Measurements from ENCODE around the gene C4BPB. TPM values are rescaled to one million over a fixed set of nuclear protein-coding genes. Genes with fewer than 3 reads are reported as not detected.

C4BPB gene
- total RNA-seq, 4 donors from 2014 or later = 5.3 to 18.1 (median 8.6) TPM; not detected in 1

GRCh38 chr1:207050480-207051190 is 38.0 kb upstream of the C4BPB start:
- DNase-seq = peak; percentile 87 to 96 (median 96)
- peak overlapping the region; percentile 79 to 98 (median 86) for H3K27ac ChIP-seq

GRCh38 chr1:207051191-207051943 is 37.3 kb upstream of the C4BPB start, which contains the start of gene YOD1:
YOD1 (minus strand) TSS chr1:207051208; CDS start chr1:207051030, 178 bp downstream.
- TF ChIP-seq POLR2A (IDR thresholded peaks at IDR 0.05) = peak in 1 of 2 donors; percentile 44
- TF ChIP-seq CTCF (IDR thresholded peaks at IDR 0.05) = no peak
- Histone ChIP-seq H3K9me3 (no peaks in the 10 kb centered on the region), H3K4me3 (peak within 1 kb of the TSS; percentile 70 to 97 (median 81)), H3K27me3 (no peaks in the 10 kb centered on the region), H3K36me3 (peaks cover 0 to 14% (median 0%) of the 10 kb centered on the region in 3 donors), H3K4me1 (peaks cover 0 to 41% (median 2%) of the 10 kb centered on the region in 4 donors), H3K27ac (peak within 1 kb of the TSS; percentile 79 to 98 (median 86))
- peak in 1 of 3 donors; percentile 69 for DNase-seq

More at GRCh38 chr1:207050480-207051190, 38.0 kb upstream of the C4BPB start:
- H3K9me3 ChIP-seq = no peaks in the 10 kb centered on the region
- peaks cover 0 to 46% (median under 1%) of the 10 kb centered on the region in 4 donors for H3K4me1 ChIP-seq
- H3K4me3 ChIP-seq = peak overlapping the region; percentile 70 to 97 (median 81)
- no peaks in the 10 kb centered on the region for H3K27me3 ChIP-seq
- H3K36me3 ChIP-seq = peaks cover 0 to 14% (median 0%) of the 10 kb centered on the region in 3 donors
- TF ChIP-seq CTCF (IDR thresholded peaks at IDR 0.05) (peak in 1 of 6 experiments; percentile 7), POLR2A (IDR thresholded peaks at IDR 0.05) (peak in 1 of 2 donors; percentile 34)

- H3K4me3 ChIP-seq = peak within 1 kb of the TSS; percentile 61 to 79 (median 70)
- peak within 1 kb of the TSS; percentile 86 to 98 (median 92) for H3K27ac ChIP-seq
- TF ChIP-seq POLR2A (IDR thresholded peaks at IDR 0.05) (peak; percentile 98), CTCF (IDR thresholded peaks at IDR 0.05) (peak in 3 of 6 experiments; percentile 57 to 70 (median 62))
- H3K4me1 ChIP-seq = peaks cover 0 to 34% (median 4%) of the 10 kb centered on the region in 4 donors
- H3K27me3 ChIP-seq = no peaks in the 10 kb centered on the region
- DNase-seq = peak; percentile 99 to 100 (median 99)
- no peaks in the 10 kb centered on the region for H3K9me3 ChIP-seq
- peaks cover 0 to 13% (median 0%) of the 10 kb centered on the region in 3 donors for H3K36me3 ChIP-seq
Measured at GRCh38 chr1:207052911-207053769, 35.5 kb upstream of the C4BPB start, which contains the start of gene PFKFB2. PFKFB2 (plus strand) TSS chr1:207053275; CDS start chr1:207054718, 1,443 bp downstream.

- Histone ChIP-seq H3K27me3 (no peaks in the 10 kb centered on the region), H3K27ac (peak overlapping the region; percentile 86 to 94 (median 91)), H3K36me3 (no peaks in the 10 kb centered on the region), H3K9me3 (no peaks in the 10 kb centered on the region), H3K4me1 (peaks cover 0 to 23% (median 6%) of the 10 kb centered on the region in 4 donors), H3K4me3 (peak overlapping the region in 2 of 4 donors; percentile 61 to 79)
- TF ChIP-seq CTCF (IDR thresholded peaks at IDR 0.05) (no peak), POLR2A (IDR thresholded peaks at IDR 0.05) (no peak)
- DNase-seq = no peak
Measured at GRCh38 chr1:207054491-207054890, 34.2 kb upstream of the C4BPB start.

All from Peyer's patch (tissue), 4 donors.